Prostate gland (tissue), 2 donors: ENCODE measurements around the gene KRTAP12-1. TPM values are rescaled to one million over a fixed set of nuclear protein-coding genes. Genes with fewer than 3 reads are reported as not detected.

Experiments
- DNase-seq: peaks from one replicate; pipeline ENCODE4 v3.0.0-alpha.2; 2019; ENCODE audit warnings: low spot score
- H3K27ac ChIP-seq, 2 donors: fragments of 200-600 bp; sonication (generic); 2 replicates each; pipeline ENCODE4 v1.5.1; 2017 to 2019
- H3K27me3 ChIP-seq: fragments of 200-600 bp; sonication (generic); replicated peaks from 2 replicates; pipeline ENCODE4 v1.5.1; 2019; ENCODE audit not compliant: insufficient read depth
- H3K36me3 ChIP-seq, 2 donors: fragments of 200-600 bp; sonication (generic); 1 replicate in 1 of 2; 2 replicates in 1 of 2; pipeline versions ENCODE4 v1.5.1 to v1.8.1; 2017 to 2019
- H3K4me1 ChIP-seq: fragments of 200-600 bp; sonication (generic); replicated peaks from 2 replicates; pipeline ENCODE4 v1.5.1; 2019
- H3K4me3 ChIP-seq, 2 donors: fragments of 200-600 bp; sonication (generic); 2 replicates each; pipeline ENCODE4 v1.5.1; 2017 to 2019
- H3K9me3 ChIP-seq: fragments of 200-600 bp; sonication (generic); 2 replicates; pipeline ENCODE4 v1.5.1; 2017
- CTCF ChIP-seq, 4 experiments: fragments of 200-600 bp in 2 of 4; fragments of 450-650 bp in 2 of 4; sonication (generic) in 2 of 4; IDR thresholded peaks; 1 replicate in 3 of 4; 2 replicates in 1 of 4; pipeline ENCODE4 v1.5.1; 2016 to 2019; ENCODE audit warnings: antibody characterized with exemption in 4 of 4, mild to moderate bottlenecking in 2 of 4, moderate library complexity in 2 of 4
- POLR2A ChIP-seq: fragments of 450-650 bp; IDR thresholded peaks from one replicate; pipeline ENCODE4 v1.6.1; 2016; ENCODE audit warnings: antibody characterized with exemption, mild to moderate bottlenecking
- POLR2AphosphoS5 ChIP-seq: sonication (generic); formaldehyde crosslinking; IDR thresholded peaks from one replicate; pipeline ENCODE4 v1.6.1; 2017; ENCODE audit warnings: antibody characterized with exemption
- WGBS: methylation state at CpG from one replicate; pipeline ENCODE4 v1.1.5; 2018; 5-methylcytosine and 5-hydroxymethylcytosine counted together
- intact Hi-C: fragments of 100-400 bp; cut with DNase I; formaldehyde crosslinking; loops from one replicate; pipeline ENCODE4 v1.14.2; 2022
- total RNA-seq, 2 donors: library from RNA; depleted of rRNA; stranded (reverse); fragments of >200 nt; gene quantifications; one replicate each; pipeline ENCODE4 v1.1.0, GENCODE V29; 2016

The KRTAP12-1 gene
- total RNA-seq, 2 donors from 2014 or later = not detected

GRCh38 chr21:44653656-44654575 is 28.0 kb downstream of the KRTAP12-1 start:
- no peaks in the 10 kb centered on the region for H3K36me3 ChIP-seq
- DNase-seq = no peak
- H3K4me1 ChIP-seq = no peaks in the 10 kb centered on the region
- H3K27ac ChIP-seq = no peak overlapping the region
- TF ChIP-seq POLR2AphosphoS5 (no peak), CTCF (IDR thresholded peaks at IDR 0.05) (no peak), POLR2A (no peak)
- intact Hi-C loops = no loop called here
- H3K27me3 ChIP-seq = no peaks in the 10 kb centered on the region
- H3K9me3 ChIP-seq = no peaks in the 10 kb centered on the region
- 78% methylated on average over 17 of the region's 17 CpGs for WGBS
- H3K4me3 ChIP-seq = no peak overlapping the region

DNA sequence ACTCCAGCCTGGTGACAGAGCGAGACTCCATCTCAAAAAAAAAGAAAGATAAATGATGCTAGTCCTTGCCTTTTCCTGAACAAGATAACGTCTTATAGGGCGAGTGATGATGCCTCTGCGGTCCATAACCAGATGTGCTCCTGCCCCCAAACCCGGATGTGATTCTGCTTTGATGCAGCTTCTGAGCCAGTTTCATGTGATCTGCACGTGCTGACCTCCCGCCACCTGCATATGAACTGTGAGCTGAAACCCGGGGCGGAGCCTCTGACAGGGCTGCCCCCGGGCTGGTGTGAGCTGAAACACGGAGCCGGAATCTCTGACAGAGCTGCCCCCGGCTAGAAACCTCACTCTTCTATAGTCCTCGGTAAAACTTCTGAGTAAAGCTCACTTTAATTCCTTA is 28.8 kb downstream of the KRTAP12-1 start:
- no peaks in the 10 kb centered on the region for H3K36me3 ChIP-seq
- H3K4me1 ChIP-seq = no peaks in the 10 kb centered on the region
- no peaks in the 10 kb centered on the region for H3K27me3 ChIP-seq
- intact Hi-C loops = no loop called here
- no peaks in the 10 kb centered on the region for H3K9me3 ChIP-seq
- H3K4me3 ChIP-seq = no peak overlapping the region
- WGBS = 65% methylated on average over 14 of the region's 14 CpGs
- no peak for DNase-seq
- TF ChIP-seq POLR2A (no peak), POLR2AphosphoS5 (no peak), CTCF (IDR thresholded peaks at IDR 0.05) (no peak)
- H3K27ac ChIP-seq = no peak overlapping the region

- DNase-seq = no peak
- no peaks in the 10 kb centered on the region for H3K9me3 ChIP-seq
- intact Hi-C loops = no loop called here
- H3K36me3 ChIP-seq = no peaks in the 10 kb centered on the region
- 91% methylated on average over 12 of the region's 12 CpGs for WGBS
- H3K27ac ChIP-seq = no peak overlapping the region
- H3K27me3 ChIP-seq = no peaks in the 10 kb centered on the region
- H3K4me3 ChIP-seq = no peak overlapping the region
- TF ChIP-seq CTCF (IDR thresholded peaks at IDR 0.05) (no peak), POLR2A (no peak), POLR2AphosphoS5 (no peak)
- no peaks in the 10 kb centered on the region for H3K4me1 ChIP-seq
These were observed 30.8 kb downstream of the KRTAP12-1 start for GRCh38 chr21:44650973-44651675.

DNA sequence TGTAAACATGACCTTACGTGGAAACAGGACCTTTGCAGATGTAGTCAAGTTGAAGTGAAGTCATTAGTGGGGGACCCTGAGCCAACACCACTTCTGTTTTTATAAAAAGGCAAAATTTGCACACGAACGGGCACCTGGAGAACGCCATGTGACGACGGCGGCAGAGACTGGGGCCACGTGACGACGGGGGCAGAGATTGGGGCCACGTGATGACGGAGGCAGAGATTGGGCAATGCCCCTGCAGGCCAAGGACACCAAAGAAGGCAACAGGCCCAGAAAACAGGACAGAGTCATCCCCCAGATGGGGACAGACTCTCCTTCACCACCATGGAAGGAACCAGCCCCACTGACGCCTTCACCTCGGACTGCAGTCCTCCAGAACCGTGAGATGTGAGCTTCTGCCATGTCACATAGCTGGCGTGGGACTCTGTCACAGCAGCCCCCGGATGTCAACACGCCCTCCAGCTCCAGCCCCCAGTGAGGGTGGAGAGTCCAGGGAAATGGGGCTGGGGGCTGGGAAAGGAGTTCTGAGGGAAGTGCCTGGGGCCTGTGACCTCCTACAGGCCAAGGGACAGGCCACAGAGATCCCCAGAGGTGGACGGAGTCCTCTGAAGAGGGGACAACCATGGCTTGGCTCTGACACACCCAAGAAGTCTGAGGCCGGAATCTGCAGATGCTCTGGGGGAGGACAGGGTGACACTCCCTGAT is 31.5 kb downstream of the KRTAP12-1 start:
- no peaks in the 10 kb centered on the region for H3K4me1 ChIP-seq
- intact Hi-C loops = no loop called here
- H3K36me3 ChIP-seq = no peaks in the 10 kb centered on the region
- no peak for TF ChIP-seq CTCF (IDR thresholded peaks at IDR 0.05)
- TF ChIP-seq POLR2A = no peak
- no peak for TF ChIP-seq POLR2AphosphoS5
- H3K27me3 ChIP-seq = no peaks in the 10 kb centered on the region
- 88% methylated on average over 20 of the region's 20 CpGs for WGBS
- no peak overlapping the region for H3K4me3 ChIP-seq
- no peak overlapping the region for H3K27ac ChIP-seq
- no peak for DNase-seq
- H3K9me3 ChIP-seq = no peaks in the 10 kb centered on the region
